B cell (primary cell): ENCODE data around the gene CLEC10A. TPM values are rescaled to one million over a fixed set of nuclear protein-coding genes. Genes with fewer than 3 reads are reported as not detected.

Experiments
- ATAC-seq: fragments of 200-7000 bp; cut with Tn5 transposase; one replicate; pipeline ENCODE4 v1.10.0; 2021; ENCODE audit warnings: low read depth, mild to moderate bottlenecking, moderate number of reproducible peaks, moderate library complexity
- CTCF ChIA-PET: fragments of 350-600 bp; sonication (Branson Sonifier 250); formaldehyde crosslinking; loops from one replicate; lab custom pipeline; 2021; ENCODE audit warnings: antibody characterized with exemption, inconsistent platforms; lab: Charles Lee
- POLR2A ChIA-PET: fragments of 350-600 bp; sonication (Branson Sonifier 250); formaldehyde crosslinking; loops from one replicate; lab custom pipeline; 2021; ENCODE audit warnings: antibody characterized with exemption; lab: Charles Lee
- DNase-seq: peaks from one replicate; pipeline ENCODE4 v3.0.0; 2013
- H2AFZ ChIP-seq: 2 replicates; pipeline ENCODE4 v1.6.1; 2012; ENCODE audit warnings: mild to moderate bottlenecking, low read depth, low read length; ENCODE audit not compliant: insufficient read depth, poor library complexity, severe bottlenecking
- H3K27ac ChIP-seq, 2 donors: 1 replicate in 1 of 2; 2 replicates in 1 of 2; pipeline ENCODE4 v1.5.1; 2012 to 2013; ENCODE audit warnings: low read length in 2 of 2, mild to moderate bottlenecking in 2 of 2, moderate library complexity in 1 of 2
- H3K27me3 ChIP-seq, 4 experiments: fragments of 200-600 bp in 1 of 4; sonication (generic) in 1 of 4; replicated peaks in 1 of 4; 1 replicate in 2 of 4; 2 replicates in 2 of 4; pipeline versions ENCODE4 v1.6.1 to v1.7.0; 2013 to 2016; ENCODE audit warnings: low read length in 3 of 4, mild to moderate bottlenecking in 2 of 4, mixed read lengths in 1 of 4, moderate library complexity in 1 of 4; ENCODE audit not compliant: insufficient read depth in 4 of 4, control insufficient read depth in 3 of 4; ENCODE audit errors: control extremely low read depth in 1 of 4
- H3K36me3 ChIP-seq, 2 experiments: replicated peaks in 1 of 2; 1 replicate in 1 of 2; 2 replicates in 1 of 2; pipeline versions ENCODE4 v1.6.1 to v1.7.1; 2013; ENCODE audit warnings: low read length in 1 of 2; ENCODE audit not compliant: insufficient read depth in 2 of 2, control insufficient read depth in 1 of 2; ENCODE audit errors: control extremely low read depth in 1 of 2, extremely low read depth in 1 of 2
- H3K4me1 ChIP-seq, 2 donors: fragments of 200-600 bp in 1 of 2; sonication (generic) in 1 of 2; 1 replicate in 1 of 2; 2 replicates in 1 of 2; pipeline versions ENCODE4 v1.5.1 to v1.6.1; 2013 to 2017; ENCODE audit warnings: low read length in 2 of 2; ENCODE audit not compliant: control insufficient read depth in 2 of 2, insufficient read depth in 2 of 2
- H3K4me2 ChIP-seq: replicated peaks from 2 replicates; pipeline ENCODE3; 2012; ENCODE audit warnings: mild to moderate bottlenecking, low read depth, low read length; ENCODE audit not compliant: poor library complexity, severe bottlenecking
- H3K4me3 ChIP-seq, 5 experiments: fragments of 200-600 bp in 1 of 5; sonication (generic) in 1 of 5; 1 replicate in 3 of 5; 2 replicates in 2 of 5; pipeline versions ENCODE4 v1.5.1 to v1.7.0; 2011 to 2016; ENCODE audit warnings: low read length in 4 of 5, mild to moderate bottlenecking in 4 of 5, low read depth in 2 of 5, control low read depth in 1 of 5, moderate library complexity in 1 of 5; ENCODE audit not compliant: insufficient read depth in 1 of 5; ENCODE audit errors: control extremely low read depth in 1 of 5, extremely low read depth in 1 of 5
- H3K79me2 ChIP-seq: fragments of 200-600 bp; sonication (generic); one replicate; pipeline ENCODE4 v1.6.0; 2016; ENCODE audit warnings: low read length; ENCODE audit not compliant: control insufficient read depth, insufficient read depth
- H3K9ac ChIP-seq: fragments of 200-600 bp; sonication (generic); 2 replicates; pipeline ENCODE4 v1.6.1; 2017; ENCODE audit warnings: mild to moderate bottlenecking, low read length, moderate library complexity
- H3K9me3 ChIP-seq, 3 donors: one replicate each; pipeline versions ENCODE4 v1.6.1 to v1.7.1; 2013; ENCODE audit warnings: low read length in 2 of 3; ENCODE audit not compliant: control insufficient read depth in 2 of 3, insufficient read depth in 1 of 3; ENCODE audit errors: control extremely low read depth in 1 of 3
- H4K20me1 ChIP-seq: 2 replicates; pipeline ENCODE4 v1.6.0; 2012; ENCODE audit warnings: mild to moderate bottlenecking, low read length; ENCODE audit not compliant: insufficient read depth, control insufficient read depth, poor library complexity, severe bottlenecking
- H3K27ac Mint-ChIP-seq: one replicate; pipeline ENCODE4 v1.8.0; 2021; ENCODE audit warnings: mixed read lengths
- H3K27me3 Mint-ChIP-seq: one replicate; pipeline ENCODE4 v1.8.0; 2021; ENCODE audit warnings: mixed read lengths
- H3K4me1 Mint-ChIP-seq: one replicate; pipeline ENCODE4 v1.8.0; 2021; ENCODE audit warnings: mixed read lengths
- H3K4me3 Mint-ChIP-seq: one replicate; pipeline ENCODE4 v1.8.0; 2021; ENCODE audit warnings: mixed read lengths
- H3K9me3 Mint-ChIP-seq: one replicate; pipeline ENCODE4 v1.8.0; 2022; ENCODE audit warnings: mixed read lengths; ENCODE audit not compliant: insufficient read depth
- EZH2 ChIP-seq: IDR thresholded peaks from 2 replicates; pipeline ENCODE4 v1.6.1; 2012; ENCODE audit warnings: borderline replicate concordance, low read depth, mild to moderate bottlenecking, moderate library complexity, low read length; ENCODE audit not compliant: insufficient read depth, poor library complexity, severe bottlenecking
- WGBS: methylation state at CpG from one replicate; pipeline ENCODE4 v1.1.5; 2013; ENCODE audit warnings: missing lambda C conversion rate; ENCODE audit not compliant: insufficient coverage; 5-methylcytosine and 5-hydroxymethylcytosine counted together
- intact Hi-C: fragments of 100-400 bp; cut with micrococcal nuclease; formaldehyde crosslinking; loops from one replicate; pipeline ENCODE4 v1.10.0; 2022
- polyA plus RNA-seq: library from polyadenylated mRNA; depleted of rRNA; stranded (reverse); fragments of >200 nt; gene quantifications from 2 replicates; pipeline ENCODE4 v1.2.3, GENCODE V29; 2012
- total RNA-seq, 2 donors: library from RNA; stranded (reverse); fragments of 120-200 nt in 1 of 2; gene quantifications; 1 replicate in 1 of 2; 2 replicates in 1 of 2; pipeline versions ENCODE4 v1.2.3 to v1.2.4, GENCODE V29; 2013 to 2022
- TF ChIP-seq, protein P1 (sequence below): fragments of 200-600 bp; IDR thresholded peaks from one replicate; pipeline ENCODE4 v1.8.0; 2022; ENCODE audit warnings: antibody characterized with exemption, mild to moderate bottlenecking

The CLEC10A gene
- total and polyA plus RNA-seq, 2 donors (not counting 1 experiment from before 2014, with no cell fraction given): 0.15 TPM; not detected in 1

DNA sequence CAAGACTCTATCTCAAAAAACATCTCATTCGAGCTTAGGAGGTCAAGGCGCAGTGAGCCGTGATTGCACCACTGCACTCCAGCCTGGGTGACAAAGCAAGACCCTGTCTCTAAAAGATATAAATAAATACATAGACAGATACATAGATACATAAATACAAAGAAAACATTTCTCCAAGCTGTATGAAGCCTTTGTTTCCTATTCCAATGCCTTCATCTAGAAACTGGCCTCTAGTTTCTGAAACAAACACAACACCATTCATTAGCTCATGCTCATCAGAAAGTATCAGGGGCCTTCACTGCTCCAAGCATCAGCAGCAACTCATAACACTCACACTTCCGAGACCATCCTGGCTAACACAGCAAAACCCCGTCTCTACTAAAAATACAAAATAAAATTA is 44.9 kb upstream of the CLEC10A start:
- ChIA-PET POLR2A (no interaction called here), CTCF (interaction anchor here (1.2 to 1.8 kb wide), 2 partner anchors 8 to 79 kb away, joined by 6 read pairs; no protein-coding TSS in a partner anchor)
- no peak overlapping the region for H3K27ac ChIP-seq
- Mint-ChIP-seq H3K27ac (no peak overlapping the region), H3K4me1 (peaks cover 12% of the 10 kb centered on the region), H3K9me3 (peaks cover 2% of the 10 kb centered on the region), H3K4me3 (no peak overlapping the region), H3K27me3 (peaks cover 20% of the 10 kb centered on the region)
- H4K20me1 ChIP-seq: no peaks in the 10 kb centered on the region
- intact Hi-C loops: no loop called here
- TF ChIP-seq, protein P1, sequence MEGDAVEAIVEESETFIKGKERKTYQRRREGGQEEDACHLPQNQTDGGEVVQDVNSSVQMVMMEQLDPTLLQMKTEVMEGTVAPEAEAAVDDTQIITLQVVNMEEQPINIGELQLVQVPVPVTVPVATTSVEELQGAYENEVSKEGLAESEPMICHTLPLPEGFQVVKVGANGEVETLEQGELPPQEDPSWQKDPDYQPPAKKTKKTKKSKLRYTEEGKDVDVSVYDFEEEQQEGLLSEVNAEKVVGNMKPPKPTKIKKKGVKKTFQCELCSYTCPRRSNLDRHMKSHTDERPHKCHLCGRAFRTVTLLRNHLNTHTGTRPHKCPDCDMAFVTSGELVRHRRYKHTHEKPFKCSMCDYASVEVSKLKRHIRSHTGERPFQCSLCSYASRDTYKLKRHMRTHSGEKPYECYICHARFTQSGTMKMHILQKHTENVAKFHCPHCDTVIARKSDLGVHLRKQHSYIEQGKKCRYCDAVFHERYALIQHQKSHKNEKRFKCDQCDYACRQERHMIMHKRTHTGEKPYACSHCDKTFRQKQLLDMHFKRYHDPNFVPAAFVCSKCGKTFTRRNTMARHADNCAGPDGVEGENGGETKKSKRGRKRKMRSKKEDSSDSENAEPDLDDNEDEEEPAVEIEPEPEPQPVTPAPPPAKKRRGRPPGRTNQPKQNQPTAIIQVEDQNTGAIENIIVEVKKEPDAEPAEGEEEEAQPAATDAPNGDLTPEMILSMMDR: no peak
- no peak for TF ChIP-seq EZH2
- no peaks in the 10 kb centered on the region for H3K79me2 ChIP-seq
- DNase-seq (no peak), ATAC-seq (no peak)
- no peak overlapping the region for H2AFZ ChIP-seq
- WGBS: 85% methylated on average over 2 of the region's 5 CpGs
- H3K4me2 ChIP-seq: no peak overlapping the region
- peaks cover 16 to 20% of the 10 kb centered on the region in 2 donors for H3K4me1 ChIP-seq
- peaks cover 0 to 4% (median 0%) of the 10 kb centered on the region in 3 donors for H3K9me3 ChIP-seq
- H3K27me3 ChIP-seq: peaks cover 0 to 8% (median 1%) of the 10 kb centered on the region in 4 experiments
- H3K9ac ChIP-seq: no peak overlapping the region
- no peak overlapping the region for H3K4me3 ChIP-seq
- H3K36me3 ChIP-seq: no peaks in the 10 kb centered on the region

DNA sequence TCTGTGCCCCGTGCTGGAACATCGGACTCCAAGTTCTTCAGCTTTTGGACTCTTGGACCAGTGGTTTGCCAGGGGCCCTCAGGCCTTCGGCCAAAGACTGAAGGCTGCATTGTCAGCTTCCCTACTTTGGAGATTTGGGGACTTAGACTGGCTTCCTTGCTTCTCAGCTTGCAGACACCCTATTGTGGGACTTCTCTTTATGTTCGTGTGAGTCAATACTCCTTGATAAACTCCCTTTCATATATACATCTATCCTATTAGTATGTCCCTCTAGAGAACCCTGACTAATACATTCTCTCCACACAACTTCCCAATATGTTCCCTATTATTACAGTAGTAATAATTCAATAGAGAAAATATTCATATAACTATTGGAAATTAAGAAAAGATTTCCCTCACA is 43.8 kb upstream of the CLEC10A start:
- WGBS: 94% methylated on average over 4 of the region's 4 CpGs
- no peaks in the 10 kb centered on the region for H3K36me3 ChIP-seq
- H3K79me2 ChIP-seq: no peaks in the 10 kb centered on the region
- no peak for ATAC-seq
- H3K27ac ChIP-seq: no peak overlapping the region
- DNase-seq: no peak
- intact Hi-C loops: no loop called here
- ChIA-PET CTCF (interaction anchor here (1.1 to 1.6 kb wide), 3 partner anchors 9 to 78 kb away, joined by 4 to 6 read pairs (median 5); no protein-coding TSS in a partner anchor), POLR2A (no interaction called here)
- H3K9ac ChIP-seq: no peak overlapping the region
- peaks cover 0 to 3% (median 1%) of the 10 kb centered on the region in 4 experiments for H3K27me3 ChIP-seq
- peaks cover 0 to 4% (median 0%) of the 10 kb centered on the region in 3 donors for H3K9me3 ChIP-seq
- no peak overlapping the region for H3K4me3 Mint-ChIP-seq
- peaks cover 2% of the 10 kb centered on the region for H3K9me3 Mint-ChIP-seq
- H3K4me2 ChIP-seq: no peak overlapping the region
- TF ChIP-seq, protein P1: no peak
- TF ChIP-seq EZH2: no peak
- H3K4me1 Mint-ChIP-seq: peaks cover 12% of the 10 kb centered on the region
- no peak overlapping the region for H3K27ac Mint-ChIP-seq
- H3K4me1 ChIP-seq: peaks cover 11 to 14% of the 10 kb centered on the region in 2 donors
- no peak overlapping the region for H3K4me3 ChIP-seq
- H3K27me3 Mint-ChIP-seq: peaks cover 26% of the 10 kb centered on the region
- H2AFZ ChIP-seq: no peak overlapping the region
- H4K20me1 ChIP-seq: no peaks in the 10 kb centered on the region
